ENCODE data around the gene SMOC2. TPM values are rescaled to one million over a fixed set of nuclear protein-coding genes. Genes with fewer than 3 reads are reported as not detected.

SMOC2 gene
- total and polyA plus RNA-seq, 4 donors: 1.3 to 6.4 (median 4.6) TPM

GRCh38 chr6:168624540-168624939 is 183.6 kb downstream of the SMOC2 start:
- peaks cover 0 to 4% (median 0%) of the 10 kb centered on the region in 4 donors for H3K9me3 ChIP-seq (ENCODE audit: control insufficient read depth in 4 of 4, insufficient read depth in 3 of 4, low read length in 3 of 4)
- H3K27me3 ChIP-seq (ENCODE audit: control insufficient read depth in 3 of 3, insufficient read depth in 3 of 3, low read length in 2 of 3): peaks cover 0 to 2% (median under 1%) of the 10 kb centered on the region in 3 donors
- H3K9ac ChIP-seq (ENCODE audit: insufficient read depth in 1 of 2, low read length in 2 of 2): no peak overlapping the region
- no peaks in the 10 kb centered on the region for H3K36me3 ChIP-seq (ENCODE audit: control insufficient read depth in 4 of 4, insufficient read depth in 4 of 4, low read length in 4 of 4)
- ATAC-seq (ENCODE audit: insufficient read depth, low FRiP score): no peak
- 92 to 97% methylated on average over 2 of the region's 2 CpGs for WGBS, 2 donors
- no peak for TF ChIP-seq CTCF (IDR thresholded peaks at IDR 0.05; ENCODE audit: control extremely low read depth, extremely low read depth)
- DNase-seq: no peak
- H3K27ac ChIP-seq (ENCODE audit: low read depth in 1 of 2, low read length in 1 of 2): no peak overlapping the region
- no peaks in the 10 kb centered on the region for H3K4me1 ChIP-seq (ENCODE audit: control insufficient read depth in 5 of 5, insufficient read depth in 5 of 5, low read length in 5 of 5)
- no peak overlapping the region for H3K4me3 ChIP-seq

GRCh38 chr6:168624948-168625347 is 184.0 kb downstream of the SMOC2 start:
- Histone ChIP-seq H3K4me1 (ENCODE audit: control insufficient read depth in 5 of 5, insufficient read depth in 5 of 5, low read length in 5 of 5) (no peaks in the 10 kb centered on the region), H3K27ac (ENCODE audit: low read depth in 1 of 2, low read length in 1 of 2) (no peak overlapping the region), H3K4me3 (no peak overlapping the region), H3K36me3 (ENCODE audit: control insufficient read depth in 4 of 4, insufficient read depth in 4 of 4, low read length in 4 of 4) (no peaks in the 10 kb centered on the region), H3K9me3 (ENCODE audit: control insufficient read depth in 4 of 4, insufficient read depth in 3 of 4, low read length in 3 of 4) (peaks cover 0 to 4% (median 0%) of the 10 kb centered on the region in 4 donors), H3K9ac (ENCODE audit: insufficient read depth in 1 of 2, low read length in 2 of 2) (no peak overlapping the region), H3K27me3 (ENCODE audit: control insufficient read depth in 3 of 3, insufficient read depth in 3 of 3, low read length in 2 of 3) (peaks cover 0 to 3% (median 2%) of the 10 kb centered on the region in 3 donors)
- no peak for TF ChIP-seq CTCF (IDR thresholded peaks at IDR 0.05; ENCODE audit: control extremely low read depth, extremely low read depth)
- DNase-seq (no peak), ATAC-seq (ENCODE audit: insufficient read depth, low FRiP score) (no peak)
- WGBS, 2 donors: 90 to 94% methylated on average over 15 of the region's 15 CpGs

GRCh38 chr6:168625602-168626001 is 184.6 kb downstream of the SMOC2 start:
- H3K9me3 ChIP-seq (ENCODE audit: control insufficient read depth in 4 of 4, insufficient read depth in 3 of 4, low read length in 3 of 4): peaks cover 0 to 4% (median 0%) of the 10 kb centered on the region in 4 donors
- no peaks in the 10 kb centered on the region for H3K36me3 ChIP-seq (ENCODE audit: control insufficient read depth in 4 of 4, insufficient read depth in 4 of 4, low read length in 4 of 4)
- H3K9ac ChIP-seq (ENCODE audit: insufficient read depth in 1 of 2, low read length in 2 of 2): no peak overlapping the region
- TF ChIP-seq CTCF (IDR thresholded peaks at IDR 0.05; ENCODE audit: control extremely low read depth, extremely low read depth): no peak
- no peak overlapping the region for H3K4me3 ChIP-seq
- 83% methylated on average over 18 of the region's 18 CpGs for WGBS, 2 donors
- no peak overlapping the region for H3K27ac ChIP-seq (ENCODE audit: low read depth in 1 of 2, low read length in 1 of 2)
- no peaks in the 10 kb centered on the region for H3K4me1 ChIP-seq (ENCODE audit: control insufficient read depth in 5 of 5, insufficient read depth in 5 of 5, low read length in 5 of 5)
- H3K27me3 ChIP-seq (ENCODE audit: control insufficient read depth in 3 of 3, insufficient read depth in 3 of 3, low read length in 2 of 3): peaks cover 0 to 3% (median 0%) of the 10 kb centered on the region in 3 donors
- no peak for DNase-seq
- ATAC-seq (ENCODE audit: insufficient read depth, low FRiP score): no peak

- ATAC-seq (ENCODE audit: insufficient read depth, low FRiP score) (no peak), DNase-seq (no peak)
- no peak overlapping the region for H3K9ac ChIP-seq (ENCODE audit: insufficient read depth in 1 of 2, low read length in 2 of 2)
- no peaks in the 10 kb centered on the region for H3K36me3 ChIP-seq (ENCODE audit: control insufficient read depth in 4 of 4, insufficient read depth in 4 of 4, low read length in 4 of 4)
- no peak overlapping the region for H3K4me3 ChIP-seq
- peaks cover 0 to 4% (median 0%) of the 10 kb centered on the region in 4 donors for H3K9me3 ChIP-seq (ENCODE audit: control insufficient read depth in 4 of 4, insufficient read depth in 3 of 4, low read length in 3 of 4)
- no peak for TF ChIP-seq CTCF (IDR thresholded peaks at IDR 0.05; ENCODE audit: control extremely low read depth, extremely low read depth)
- peaks cover 0 to 3% (median 0%) of the 10 kb centered on the region in 3 donors for H3K27me3 ChIP-seq (ENCODE audit: control insufficient read depth in 3 of 3, insufficient read depth in 3 of 3, low read length in 2 of 3)
- 81 to 83% methylated on average over 19 of the region's 19 CpGs for WGBS, 2 donors
- H3K4me1 ChIP-seq (ENCODE audit: control insufficient read depth in 5 of 5, insufficient read depth in 5 of 5, low read length in 5 of 5): no peaks in the 10 kb centered on the region
- H3K27ac ChIP-seq (ENCODE audit: low read depth in 1 of 2, low read length in 1 of 2): no peak overlapping the region
Measured at GRCh38 chr6:168626046-168626602, 185.1 kb downstream of the SMOC2 start.

Measured in lung (tissue), 12 donors.